NCI-H2196 treated with DMSO at 0.1 percent for 48 hours (cell line): ENCODE data around the gene PERP.
"Not testable (repeated sequence)": the region's sequence is repeated elsewhere in the genome, so short reads cannot be mapped to it uniquely, and the experiment has no call there.

ENCODE experiments used
- DNase-seq: peaks from one replicate; lab custom pipeline; 2025; ENCODE audit not compliant: unreplicated experiment; lab: John Stamatoyannopoulos, UW

Gene PERP

GRCh38 chr6:138107078-138107751 is at the start of gene PERP:
Gene PERP (minus strand): TSS chr6:138107419. CDS start chr6:138107340, 79 bp downstream.
- peak; percentile 49 for DNase-seq

- no peak for DNase-seq
Measured at GRCh38 chr6:138155443-138155842, 48.2 kb upstream of the PERP start.

GRCh38 chr6:138146544-138146943 is 39.3 kb upstream of the PERP start:
- DNase-seq: no peak

GRCh38 chr6:138145402-138145801 is 38.2 kb upstream of the PERP start:
- no peak for DNase-seq

GRCh38 chr6:138142806-138143205 is 35.6 kb upstream of the PERP start:
- no peak for DNase-seq

- no peak for DNase-seq
Measured at GRCh38 chr6:138129190-138129589, 22.0 kb upstream of the PERP start.

GRCh38 chr6:138128096-138128495 is 20.9 kb upstream of the PERP start:
- no peak for DNase-seq

GRCh38 chr6:138124096-138124495 is 16.9 kb upstream of the PERP start:
- no peak for DNase-seq

GRCh38 chr6:138119976-138120375 is 12.8 kb upstream of the PERP start:
- DNase-seq: no peak

- not testable (repeated sequence) for DNase-seq
Measured at GRCh38 chr6:138119229-138119628, 12.0 kb upstream of the PERP start.

GRCh38 chr6:138117376-138117914 is 10.2 kb upstream of the PERP start:
- DNase-seq: no peak

GRCh38 chr6:138116661-138116999 is 9.4 kb upstream of the PERP start:
- DNase-seq: no peak

GRCh38 chr6:138115877-138116660 is 8.8 kb upstream of the PERP start:
- DNase-seq: peak; percentile 62

- DNase-seq: no peak
Measured at GRCh38 chr6:138115201-138115600, 8.0 kb upstream of the PERP start.

GRCh38 chr6:138113588-138114210 is 6.5 kb upstream of the PERP start:
- DNase-seq: no peak

- DNase-seq: no peak
Measured at GRCh38 chr6:138110229-138110628, 3.0 kb upstream of the PERP start.

- peak; percentile 29 for DNase-seq
Measured at GRCh38 chr6:138109042-138109997, 2.1 kb upstream of the PERP start.

GRCh38 chr6:138107752-138108592 is 753 bp upstream of the PERP start:
- peak; percentile 49 for DNase-seq

GRCh38 chr6:138106665-138107077 is 548 bp downstream of the PERP start:
- no peak for DNase-seq
